Breast epithelium (tissue), 4 donors: ENCODE measurements around the gene ADAMTS17. TPM values are rescaled to one million over a fixed set of nuclear protein-coding genes. Genes with fewer than 3 reads are reported as not detected.

Source experiments
- DNase-seq, 2 donors: peaks; one replicate each; pipeline ENCODE4 v3.0.0-alpha.2; 2019; ENCODE audit warnings: low spot score in 2 of 2
- H3K27ac ChIP-seq, 2 donors: fragments of 200-600 bp; sonication (generic) in 1 of 2; one replicate each; pipeline ENCODE4 v1.5.1; 2016 to 2019; ENCODE audit warnings: mild to moderate bottlenecking in 1 of 2
- H3K27me3 ChIP-seq, 2 donors: fragments of 200-600 bp; sonication (generic) in 1 of 2; one replicate each; pipeline versions ENCODE4 v1.5.1 to v1.6.0; 2017 to 2019; ENCODE audit warnings: control low read depth in 1 of 2, mild to moderate bottlenecking in 1 of 2
- H3K36me3 ChIP-seq: fragments of 200-600 bp; one replicate; pipeline ENCODE4 v1.5.1; 2019
- H3K4me1 ChIP-seq, 2 donors: fragments of 200-600 bp; sonication (generic); one replicate each; pipeline ENCODE4 v1.5.1; 2016 to 2019; ENCODE audit warnings: control low read depth in 1 of 2
- H3K4me3 ChIP-seq, 3 donors: fragments of 200-600 bp; sonication (generic); 1 replicate in 2 of 3; 2 replicates in 1 of 3; pipeline ENCODE4 v1.5.1; 2016 to 2019; ENCODE audit warnings: mild to moderate bottlenecking in 3 of 3, moderate library complexity in 2 of 3
- H3K9me3 ChIP-seq, 2 donors: fragments of 200-600 bp; sonication (generic) in 1 of 2; one replicate each; pipeline ENCODE4 v1.5.1; 2016 to 2019; ENCODE audit warnings: control low read depth in 1 of 2
- CTCF ChIP-seq, 3 donors: fragments of 450-650 bp; IDR thresholded peaks; one replicate each; pipeline ENCODE4 v1.5.1; 2016 to 2017; ENCODE audit warnings: antibody characterized with exemption in 3 of 3, mild to moderate bottlenecking in 3 of 3, moderate library complexity in 3 of 3
- POLR2A ChIP-seq: fragments of 450-650 bp; IDR thresholded peaks from one replicate; pipeline ENCODE4 v1.6.1; 2016; ENCODE audit warnings: antibody characterized with exemption, mild to moderate bottlenecking, moderate library complexity
- POLR2AphosphoS5 ChIP-seq, 3 donors: sonication (generic); formaldehyde crosslinking; IDR thresholded peaks; one replicate each; pipeline ENCODE4 v1.6.1; 2017; ENCODE audit warnings: antibody characterized with exemption in 3 of 3
- intact Hi-C: fragments of 100-400 bp; cut with DNase I; formaldehyde crosslinking; loops from one replicate; pipeline ENCODE4 v1.15.1; 2023; ENCODE audit warnings: low total_unique reads
- total RNA-seq, 3 donors: library from RNA; depleted of rRNA; stranded (reverse); fragments of >200 nt; gene quantifications; one replicate each; pipeline ENCODE4 v1.1.0, GENCODE V29; 2016

Gene ADAMTS17
- total RNA-seq, 3 donors from 2014 or later, result 5.1 to 8.0 (median 5.9) TPM

- intact Hi-C loops, result no loop called here
- TF ChIP-seq CTCF (IDR thresholded peaks at IDR 0.05), result no peak
- TF ChIP-seq POLR2A, result no peak
- no peak for TF ChIP-seq POLR2AphosphoS5 (IDR thresholded peaks at IDR 0.05)
- Histone ChIP-seq H3K27ac (no peak overlapping the region), H3K27me3 (no peaks in the 10 kb centered on the region), H3K9me3 (no peaks in the 10 kb centered on the region), H3K4me1 (no peaks in the 10 kb centered on the region), H3K4me3 (no peak overlapping the region), H3K36me3 (no peaks in the 10 kb centered on the region)
- no peak for DNase-seq
Measured at GRCh38 chr15:100346866-100347512, 5.2 kb upstream of the ADAMTS17 start.

GRCh38 chr15:100345438-100345837 is 3.7 kb upstream of the ADAMTS17 start:
- Histone ChIP-seq H3K9me3 (no peaks in the 10 kb centered on the region), H3K27me3 (no peaks in the 10 kb centered on the region), H3K4me3 (no peak overlapping the region), H3K36me3 (no peaks in the 10 kb centered on the region), H3K4me1 (no peaks in the 10 kb centered on the region), H3K27ac (no peak overlapping the region)
- intact Hi-C loops, result no loop called here
- DNase-seq, result no peak
- TF ChIP-seq CTCF (IDR thresholded peaks at IDR 0.05) (no peak), POLR2AphosphoS5 (IDR thresholded peaks at IDR 0.05) (no peak)

GRCh38 chr15:100343251-100343650 is 1.5 kb upstream of the ADAMTS17 start:
- Histone ChIP-seq H3K27ac (no peak overlapping the region), H3K4me1 (no peaks in the 10 kb centered on the region), H3K36me3 (no peaks in the 10 kb centered on the region), H3K4me3 (no peak overlapping the region), H3K27me3 (no peaks in the 10 kb centered on the region), H3K9me3 (no peaks in the 10 kb centered on the region)
- intact Hi-C loops, result loop anchor here (5.0 kb wide), 1 partner anchor 184 kb away; the partner anchor contains the start of gene CERS3
- no peak for TF ChIP-seq POLR2A
- no peak for DNase-seq

GRCh38 chr15:100341239-100341749 is 481 bp downstream of the ADAMTS17 start:
- Histone ChIP-seq H3K27ac (peak overlapping the region; percentile 53 to 57), H3K27me3 (no peaks in the 10 kb centered on the region), H3K9me3 (no peaks in the 10 kb centered on the region), H3K4me3 (peak overlapping the region; percentile 58 to 82 (median 79)), H3K36me3 (no peaks in the 10 kb centered on the region), H3K4me1 (no peaks in the 10 kb centered on the region)
- TF ChIP-seq CTCF (IDR thresholded peaks at IDR 0.05), result no peak
- no peak for TF ChIP-seq POLR2A
- TF ChIP-seq POLR2AphosphoS5 (IDR thresholded peaks at IDR 0.05), result no peak
- no peak for DNase-seq
- intact Hi-C loops, result loop anchor here (5.0 kb wide), 1 partner anchor 186 kb away; the partner anchor contains the start of gene CERS3

GRCh38 chr15:100340721-100341238 is 995 bp downstream of the ADAMTS17 start:
- Histone ChIP-seq H3K27ac (no peak overlapping the region), H3K4me1 (no peaks in the 10 kb centered on the region), H3K36me3 (no peaks in the 10 kb centered on the region), H3K27me3 (no peaks in the 10 kb centered on the region), H3K4me3 (peak overlapping the region; percentile 58 to 82 (median 79)), H3K9me3 (no peaks in the 10 kb centered on the region)
- intact Hi-C loops, result loop anchor here (5.0 kb wide), 1 partner anchor 187 kb away; the partner anchor contains the start of gene CERS3
- TF ChIP-seq CTCF (IDR thresholded peaks at IDR 0.05) (no peak), POLR2AphosphoS5 (IDR thresholded peaks at IDR 0.05) (no peak), POLR2A (no peak)
- no peak for DNase-seq
